ENCODE data around the gene ATP5MC3. TPM values are rescaled to one million over a fixed set of nuclear protein-coding genes. Genes with fewer than 3 reads are reported as not detected.
A peak's percentile ranks its signal among the peaks of the same experiment; 100 is the strongest.

The ATP5MC3 gene
- total and polyA plus RNA-seq, 5 donors from 2014 or later, result 66.2 to 452 (median 380) TPM

GRCh38 chr2:175154661-175155082 lies 26.8 kb downstream of the ATP5MC3 start:
- H3K4me3 Mint-ChIP-seq, result peak overlapping the region in 2 of 4 donors; percentile 2 to 10
- ATAC-seq (ENCODE audit: low read depth in 2 of 2) (peak; percentile 64 to 78), DNase-seq (peak in 1 of 3 donors; percentile 57)
- Histone ChIP-seq H3K27me3 (ENCODE audit: control insufficient read depth, insufficient read depth, low read length) (no peaks in the 10 kb centered on the region), H3K4me3 (ENCODE audit: low read depth, low read length) (no peak overlapping the region), H3K36me3 (ENCODE audit: control insufficient read depth, insufficient read depth, low read length) (peaks cover 14% of the 10 kb centered on the region), H3K27ac (ENCODE audit: insufficient read depth, low read length, poor library complexity, severe bottlenecking) (no peak overlapping the region), H3K9me3 (ENCODE audit: control insufficient read depth in 2 of 2, low read length in 2 of 2) (no peaks in the 10 kb centered on the region), H3K4me1 (ENCODE audit: control insufficient read depth, insufficient read depth, low read length, poor library complexity, severe bottlenecking) (peaks cover 17% of the 10 kb centered on the region)
- peaks cover 10% of the 10 kb centered on the region for H3K36me3 Mint-ChIP-seq
- H3K27ac Mint-ChIP-seq, result peak overlapping the region in 1 of 3 donors; percentile 55
- peaks cover 28 to 53% (median 44%) of the 10 kb centered on the region in 4 donors for H3K4me1 Mint-ChIP-seq
- no peaks in the 10 kb centered on the region for H3K27me3 Mint-ChIP-seq
- no peaks in the 10 kb centered on the region for H3K9me3 Mint-ChIP-seq

- Histone ChIP-seq H3K36me3 (ENCODE audit: control insufficient read depth, insufficient read depth, low read length) (peaks cover 21% of the 10 kb centered on the region), H3K27ac (ENCODE audit: insufficient read depth, low read length, poor library complexity, severe bottlenecking) (no peak overlapping the region), H3K4me1 (ENCODE audit: control insufficient read depth, insufficient read depth, low read length, poor library complexity, severe bottlenecking) (peaks cover 17% of the 10 kb centered on the region), H3K4me3 (ENCODE audit: low read depth, low read length) (no peak overlapping the region), H3K9me3 (ENCODE audit: control insufficient read depth in 2 of 2, low read length in 2 of 2) (no peaks in the 10 kb centered on the region), H3K27me3 (ENCODE audit: control insufficient read depth, insufficient read depth, low read length) (no peaks in the 10 kb centered on the region)
- Mint-ChIP-seq H3K36me3 (peaks cover 24% of the 10 kb centered on the region), H3K4me3 (peak overlapping the region in 1 of 4 donors; percentile 18), H3K27me3 (no peaks in the 10 kb centered on the region), H3K27ac (peak overlapping the region in 2 of 3 donors; percentile 18 to 63), H3K9me3 (no peaks in the 10 kb centered on the region), H3K4me1 (peaks cover 27 to 70% (median 56%) of the 10 kb centered on the region in 4 donors)
- peak in 1 of 3 donors; percentile 12 for DNase-seq
- ATAC-seq (ENCODE audit: low read depth in 2 of 2), result no peak
These were observed 29.3 kb downstream of the ATP5MC3 start for GRCh38 chr2:175152242-175152641.

DNA sequence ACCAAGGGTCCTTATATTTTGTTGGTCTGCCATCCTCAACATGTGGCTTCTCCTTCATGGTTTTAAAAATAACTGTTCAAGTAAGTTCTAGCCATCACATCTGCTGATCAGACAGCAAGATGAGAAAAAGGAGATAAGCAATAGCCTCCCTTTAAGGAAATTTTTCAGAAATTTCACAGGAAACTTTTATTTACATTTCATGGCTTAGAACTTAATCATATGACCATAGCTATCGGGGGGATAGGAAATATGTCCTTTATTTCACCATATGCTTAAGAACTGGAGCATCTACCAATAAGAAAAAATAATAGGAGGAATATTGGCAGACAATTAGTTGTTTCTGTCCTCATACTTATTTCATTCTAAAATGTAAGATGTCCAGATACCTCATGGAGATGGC lies 29.7 kb downstream of the ATP5MC3 start:
- H3K9me3 Mint-ChIP-seq, result no peaks in the 10 kb centered on the region
- ATAC-seq (ENCODE audit: low read depth in 2 of 2) (no peak), DNase-seq (no peak)
- peaks cover 26 to 66% (median 54%) of the 10 kb centered on the region in 4 donors for H3K4me1 Mint-ChIP-seq
- Histone ChIP-seq H3K4me3 (ENCODE audit: low read depth, low read length) (no peak overlapping the region), H3K4me1 (ENCODE audit: control insufficient read depth, insufficient read depth, low read length, poor library complexity, severe bottlenecking) (peaks cover 17% of the 10 kb centered on the region), H3K27me3 (ENCODE audit: control insufficient read depth, insufficient read depth, low read length) (no peaks in the 10 kb centered on the region), H3K27ac (ENCODE audit: insufficient read depth, low read length, poor library complexity, severe bottlenecking) (no peak overlapping the region), H3K9me3 (ENCODE audit: control insufficient read depth in 2 of 2, low read length in 2 of 2) (no peaks in the 10 kb centered on the region), H3K36me3 (ENCODE audit: control insufficient read depth, insufficient read depth, low read length) (peaks cover 21% of the 10 kb centered on the region)
- peaks cover 21% of the 10 kb centered on the region for H3K36me3 Mint-ChIP-seq
- peak overlapping the region in 1 of 4 donors; percentile 18 for H3K4me3 Mint-ChIP-seq
- H3K27me3 Mint-ChIP-seq, result no peaks in the 10 kb centered on the region
- H3K27ac Mint-ChIP-seq, result peak overlapping the region in 2 of 3 donors; percentile 18 to 63

DNA sequence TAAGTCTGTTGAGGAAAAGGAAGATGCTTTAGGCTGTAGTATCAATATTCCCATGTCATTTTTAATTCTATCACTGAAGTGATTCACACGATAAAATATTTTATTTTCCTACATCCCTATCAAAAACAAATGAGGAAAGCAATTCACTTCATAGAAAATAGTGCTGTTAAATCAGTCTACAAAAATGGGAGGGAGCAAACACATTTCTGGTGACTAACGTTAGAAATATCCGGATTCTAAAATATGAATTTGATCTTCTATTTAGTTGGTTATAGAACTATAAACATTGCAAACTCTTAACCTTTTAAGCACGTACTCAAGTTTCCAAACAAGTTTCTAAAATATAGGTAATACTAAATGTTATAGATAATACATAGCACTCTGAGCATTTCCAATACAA lies 34.3 kb downstream of the ATP5MC3 start:
- ATAC-seq (ENCODE audit: low read depth in 2 of 2), result no peak
- peaks cover 25% of the 10 kb centered on the region for H3K36me3 ChIP-seq (ENCODE audit: control insufficient read depth, insufficient read depth, low read length)
- Mint-ChIP-seq H3K4me3 (no peak overlapping the region), H3K36me3 (peaks cover 39% of the 10 kb centered on the region), H3K27ac (no peak overlapping the region), H3K9me3 (no peaks in the 10 kb centered on the region), H3K4me1 (peaks cover 32 to 56% (median 45%) of the 10 kb centered on the region in 4 donors), H3K27me3 (no peaks in the 10 kb centered on the region)
- no peak overlapping the region for H3K4me3 ChIP-seq (ENCODE audit: low read depth, low read length)
- no peak overlapping the region for H3K27ac ChIP-seq (ENCODE audit: insufficient read depth, low read length, poor library complexity, severe bottlenecking)
- no peak for DNase-seq
- no peaks in the 10 kb centered on the region for H3K9me3 ChIP-seq (ENCODE audit: control insufficient read depth in 2 of 2, low read length in 2 of 2)
- H3K27me3 ChIP-seq (ENCODE audit: control insufficient read depth, insufficient read depth, low read length), result no peaks in the 10 kb centered on the region
- H3K4me1 ChIP-seq (ENCODE audit: control insufficient read depth, insufficient read depth, low read length, poor library complexity, severe bottlenecking), result peaks cover 6% of the 10 kb centered on the region

- Histone ChIP-seq H3K27me3 (ENCODE audit: control insufficient read depth, insufficient read depth, low read length) (no peaks in the 10 kb centered on the region), H3K36me3 (ENCODE audit: control insufficient read depth, insufficient read depth, low read length) (peaks cover 16% of the 10 kb centered on the region), H3K9me3 (ENCODE audit: control insufficient read depth in 2 of 2, low read length in 2 of 2) (no peaks in the 10 kb centered on the region), H3K27ac (ENCODE audit: insufficient read depth, low read length, poor library complexity, severe bottlenecking) (no peak overlapping the region), H3K4me1 (ENCODE audit: control insufficient read depth, insufficient read depth, low read length, poor library complexity, severe bottlenecking) (no peaks in the 10 kb centered on the region), H3K4me3 (ENCODE audit: low read depth, low read length) (no peak overlapping the region)
- Mint-ChIP-seq H3K36me3 (peaks cover 36% of the 10 kb centered on the region), H3K9me3 (no peaks in the 10 kb centered on the region), H3K4me1 (peaks cover 27 to 47% (median 44%) of the 10 kb centered on the region in 4 donors), H3K27me3 (no peaks in the 10 kb centered on the region), H3K4me3 (no peak overlapping the region), H3K27ac (no peak overlapping the region)
- ATAC-seq (ENCODE audit: low read depth in 2 of 2), result no peak
- DNase-seq, result no peak
These were observed 37.8 kb downstream of the ATP5MC3 start for GRCh38 chr2:175143678-175144077.

DNA sequence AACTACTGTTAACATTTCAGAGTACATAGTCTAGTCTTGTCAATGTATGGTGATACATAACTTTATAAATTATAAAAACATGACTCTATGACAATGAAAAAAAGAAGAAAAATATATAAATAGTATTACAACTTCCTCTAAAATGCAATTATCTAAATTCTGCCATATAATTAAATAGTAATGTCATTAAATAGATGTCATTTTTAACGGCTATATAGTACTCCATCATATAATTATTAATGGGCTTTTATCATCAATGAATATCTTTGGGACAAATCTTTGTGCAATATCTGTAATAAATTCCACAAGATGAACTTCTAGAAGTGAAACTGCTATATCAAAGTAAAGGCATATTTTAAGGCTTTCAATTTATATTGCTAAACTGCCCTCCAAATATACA lies 38.3 kb downstream of the ATP5MC3 start:
- DNase-seq (no peak), ATAC-seq (ENCODE audit: low read depth in 2 of 2) (no peak)
- Mint-ChIP-seq H3K4me3 (no peak overlapping the region), H3K36me3 (peaks cover 36% of the 10 kb centered on the region), H3K4me1 (peaks cover 28 to 47% (median 46%) of the 10 kb centered on the region in 4 donors), H3K27me3 (no peaks in the 10 kb centered on the region), H3K9me3 (no peaks in the 10 kb centered on the region), H3K27ac (no peak overlapping the region)
- Histone ChIP-seq H3K4me1 (ENCODE audit: control insufficient read depth, insufficient read depth, low read length, poor library complexity, severe bottlenecking) (no peaks in the 10 kb centered on the region), H3K36me3 (ENCODE audit: control insufficient read depth, insufficient read depth, low read length) (peaks cover 16% of the 10 kb centered on the region), H3K9me3 (ENCODE audit: control insufficient read depth in 2 of 2, low read length in 2 of 2) (no peaks in the 10 kb centered on the region), H3K27ac (ENCODE audit: insufficient read depth, low read length, poor library complexity, severe bottlenecking) (no peak overlapping the region), H3K27me3 (ENCODE audit: control insufficient read depth, insufficient read depth, low read length) (no peaks in the 10 kb centered on the region), H3K4me3 (ENCODE audit: low read depth, low read length) (no peak overlapping the region)

DNA sequence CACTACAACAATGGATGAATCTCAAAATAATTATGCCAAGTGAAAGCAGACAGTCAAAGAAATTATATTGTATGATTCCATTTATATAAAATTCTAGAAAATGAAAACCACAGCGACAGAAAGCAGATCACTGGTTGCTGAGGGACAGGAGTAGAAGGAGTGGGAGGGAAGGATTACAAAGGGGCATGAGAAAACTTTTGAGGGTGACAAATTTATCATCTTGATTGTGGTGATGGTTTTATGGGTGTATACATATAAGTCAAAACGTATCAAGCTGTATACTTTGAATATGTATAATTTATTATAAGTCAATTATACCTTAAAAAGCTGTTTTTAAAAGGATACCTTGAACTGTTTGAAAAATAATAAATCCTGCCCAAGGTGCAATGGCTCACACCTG lies 41.2 kb downstream of the ATP5MC3 start:
- peaks cover 21% of the 10 kb centered on the region for H3K36me3 ChIP-seq (ENCODE audit: control insufficient read depth, insufficient read depth, low read length)
- H3K9me3 ChIP-seq (ENCODE audit: control insufficient read depth in 2 of 2, low read length in 2 of 2), result no peaks in the 10 kb centered on the region
- H3K27me3 Mint-ChIP-seq, result no peaks in the 10 kb centered on the region
- no peak overlapping the region for H3K4me3 ChIP-seq (ENCODE audit: low read depth, low read length)
- peak overlapping the region in 1 of 3 donors; percentile 55 for H3K27ac Mint-ChIP-seq
- H3K4me1 ChIP-seq (ENCODE audit: control insufficient read depth, insufficient read depth, low read length, poor library complexity, severe bottlenecking), result no peaks in the 10 kb centered on the region
- peaks cover 42 to 56% (median 50%) of the 10 kb centered on the region in 4 donors for H3K4me1 Mint-ChIP-seq
- no peak overlapping the region for H3K4me3 Mint-ChIP-seq
- peaks cover 34% of the 10 kb centered on the region for H3K36me3 Mint-ChIP-seq
- no peak overlapping the region for H3K27ac ChIP-seq (ENCODE audit: insufficient read depth, low read length, poor library complexity, severe bottlenecking)
- ATAC-seq (ENCODE audit: low read depth in 2 of 2) (no peak), DNase-seq (no peak)
- H3K9me3 Mint-ChIP-seq, result no peaks in the 10 kb centered on the region
- no peaks in the 10 kb centered on the region for H3K27me3 ChIP-seq (ENCODE audit: control insufficient read depth, insufficient read depth, low read length)

DNA sequence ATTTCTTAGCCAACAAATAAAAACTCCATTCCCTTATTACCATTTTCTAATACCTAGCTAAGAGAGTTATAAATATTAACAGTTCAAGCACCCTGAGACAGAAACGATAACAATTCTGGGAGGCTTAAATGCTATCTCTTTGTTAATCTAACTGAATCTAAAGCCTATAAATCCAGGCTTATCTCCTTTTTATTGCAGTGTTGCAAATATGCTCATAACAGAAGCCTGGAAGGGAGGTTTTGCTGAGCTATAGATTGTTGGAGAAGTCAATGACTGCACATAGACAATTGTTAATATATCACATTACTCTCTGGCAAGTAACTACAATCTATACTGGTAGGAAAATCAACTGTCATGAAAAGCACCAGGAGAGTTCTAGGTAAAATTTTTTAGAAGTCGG lies 43.7 kb downstream of the ATP5MC3 start:
- DNase-seq, result no peak
- Mint-ChIP-seq H3K9me3 (no peaks in the 10 kb centered on the region), H3K4me3 (no peak overlapping the region), H3K36me3 (peaks cover 35% of the 10 kb centered on the region), H3K4me1 (peaks cover 38 to 55% (median 49%) of the 10 kb centered on the region in 4 donors), H3K27me3 (no peaks in the 10 kb centered on the region), H3K27ac (no peak overlapping the region)
- Histone ChIP-seq H3K4me3 (ENCODE audit: low read depth, low read length) (no peak overlapping the region), H3K9me3 (ENCODE audit: control insufficient read depth in 2 of 2, low read length in 2 of 2) (no peaks in the 10 kb centered on the region), H3K27ac (ENCODE audit: insufficient read depth, low read length, poor library complexity, severe bottlenecking) (no peak overlapping the region), H3K4me1 (ENCODE audit: control insufficient read depth, insufficient read depth, low read length, poor library complexity, severe bottlenecking) (no peaks in the 10 kb centered on the region), H3K36me3 (ENCODE audit: control insufficient read depth, insufficient read depth, low read length) (peaks cover 28% of the 10 kb centered on the region), H3K27me3 (ENCODE audit: control insufficient read depth, insufficient read depth, low read length) (no peaks in the 10 kb centered on the region)
- no peak for ATAC-seq (ENCODE audit: low read depth in 2 of 2)

All from CD4-positive, CD25-positive, alpha-beta regulatory T cell (primary cell).